K562 (cell line): ENCODE measurements around the gene CMBL. TPM values are rescaled to one million over a fixed set of nuclear protein-coding genes. Genes with fewer than 3 reads are reported as not detected.

ENCODE experiments used
- C11orf30 ChIP-seq: fragments of 450-650 bp; IDR thresholded peaks from 2 replicates; pipeline ENCODE4 v1.6.1; 2016; ENCODE audit warnings: low read depth, mild to moderate bottlenecking
- CAMTA2 ChIP-seq: fragments of 250-450 bp; sonication (Bioruptor Pico); conservative IDR thresholded peaks from 2 replicates; pipeline ENCODE4 v1.5.1; 2022
- FOXK1 ChIP-seq: sonication (generic); formaldehyde crosslinking; IDR thresholded peaks from 2 replicates; pipeline ENCODE4 v1.8.0; 2022; ENCODE audit warnings: missing genetic modification reagents, mild to moderate bottlenecking, borderline replicate concordance
- MYBL2 ChIP-seq, 2 experiments: fragments of 450-650 bp in 1 of 2; sonication (generic) in 1 of 2; formaldehyde crosslinking in 1 of 2; IDR thresholded peaks; 2 replicates each; pipeline versions ENCODE4 v1.6.1 to v1.8.1; 2017 to 2022; ENCODE audit warnings: borderline replicate concordance in 1 of 2, inconsistent platforms in 1 of 2, low read depth in 1 of 2, mild to moderate bottlenecking in 1 of 2, missing genetic modification reagents in 1 of 2, moderate library complexity in 1 of 2
- NFIC ChIP-seq: fragments of 450-650 bp; IDR thresholded peaks from 2 replicates; pipeline ENCODE4 v1.6.1; 2017; ENCODE audit warnings: mild to moderate bottlenecking, inconsistent platforms
- NONO ChIP-seq, 2 experiments: fragments of 200-400 bp in 1 of 2; fragments of 450-650 bp in 1 of 2; formaldehyde crosslinking in 1 of 2; IDR thresholded peaks; 2 replicates each; pipeline ENCODE4 v1.6.1; 2017; ENCODE audit warnings: low read depth in 2 of 2, mild to moderate bottlenecking in 2 of 2, moderate library complexity in 2 of 2, low read length in 1 of 2
- RUNX1 ChIP-seq: sonication (generic); IDR thresholded peaks from 2 replicates; pipeline ENCODE4 v1.6.1; 2016; ENCODE audit warnings: antibody characterized with exemption, low read depth
- SIN3A ChIP-seq, 2 experiments: fragments of 150-350 bp in 1 of 2; IDR thresholded peaks; 2 replicates each; pipeline ENCODE4 v1.6.1; 2011 to 2016; ENCODE audit warnings: borderline replicate concordance in 2 of 2, low read depth in 2 of 2, low read length in 2 of 2, mild to moderate bottlenecking in 2 of 2, moderate library complexity in 2 of 2; ENCODE audit not compliant: control insufficient read depth in 1 of 2
- SMAD1 ChIP-seq: fragments of 150-350 bp; IDR thresholded peaks from 2 replicates; pipeline ENCODE4 v1.6.1; 2014; ENCODE audit warnings: low read length, low read depth; ENCODE audit not compliant: partially characterized antibody
- THRB ChIP-seq: fragments of 450-650 bp; formaldehyde crosslinking; conservative IDR thresholded peaks from 2 replicates; pipeline ENCODE4 v1.4.0; 2022; ENCODE audit warnings: mild to moderate bottlenecking, missing genetic modification characterization
- ZNF77 ChIP-seq: fragments of 250-450 bp; sonication (Bioruptor Pico); IDR thresholded peaks from 2 replicates; pipeline ENCODE4 v1.5.0; 2020
- polyA plus RNA-seq, 8 experiments: library from polyadenylated mRNA; depleted of rRNA in 4 of 8; stranded (reverse) in 5 of 8; unstranded in 3 of 8; fragments of >200 nt; fragmentation: Nextera tagmentation in 2 of 8; fragmentation: Illumina TruSeq in 1 of 8; extraction: Ambion mirVana in 2 of 8; extraction: Trizol in 1 of 8; gene quantifications; 2 replicates each; pipeline versions ENCODE4 v1.2.1 to v1.2.3, GENCODE V29; 2011 to 2014; ENCODE audit warnings: inconsistent platforms in 1 of 8, missing spikeins in 1 of 8
- total RNA-seq, 7 experiments: library from RNA; depleted of rRNA in 6 of 7; stranded (reverse); fragments of >200 nt in 6 of 7; fragmentation: Illumina TruSeq in 2 of 7; extraction: Trizol in 2 of 7; gene quantifications; 2 replicates each; pipeline versions ENCODE4 v1.2.1 to v1.2.3, GENCODE V29; 2011 to 2021; ENCODE audit warnings: low replicate concordance in 1 of 7
- TF ChIP-seq, protein P1 (sequence below): fragments of 450-650 bp; IDR thresholded peaks from 2 replicates; pipeline ENCODE4 v1.6.1; 2018; ENCODE audit not compliant: partially characterized antibody
- TF ChIP-seq, protein P2 (sequence below): fragments of 450-650 bp; formaldehyde crosslinking; IDR thresholded peaks from 2 replicates; pipeline ENCODE4 v1.4.0; 2022; ENCODE audit warnings: mild to moderate bottlenecking, moderate library complexity

Gene CMBL
- total and polyA plus RNA-seq, 9 of the 15 experiments (the other 6 are each of a cell fraction or from before 2014, with no cell fraction given): 22.6 to 192 (median 71.1) TPM

GRCh38 chr5:10353241-10354047, 45.7 kb upstream of the CMBL start, which contains the start of gene MARCHF6 (continued):
- TF ChIP-seq, protein P1, sequence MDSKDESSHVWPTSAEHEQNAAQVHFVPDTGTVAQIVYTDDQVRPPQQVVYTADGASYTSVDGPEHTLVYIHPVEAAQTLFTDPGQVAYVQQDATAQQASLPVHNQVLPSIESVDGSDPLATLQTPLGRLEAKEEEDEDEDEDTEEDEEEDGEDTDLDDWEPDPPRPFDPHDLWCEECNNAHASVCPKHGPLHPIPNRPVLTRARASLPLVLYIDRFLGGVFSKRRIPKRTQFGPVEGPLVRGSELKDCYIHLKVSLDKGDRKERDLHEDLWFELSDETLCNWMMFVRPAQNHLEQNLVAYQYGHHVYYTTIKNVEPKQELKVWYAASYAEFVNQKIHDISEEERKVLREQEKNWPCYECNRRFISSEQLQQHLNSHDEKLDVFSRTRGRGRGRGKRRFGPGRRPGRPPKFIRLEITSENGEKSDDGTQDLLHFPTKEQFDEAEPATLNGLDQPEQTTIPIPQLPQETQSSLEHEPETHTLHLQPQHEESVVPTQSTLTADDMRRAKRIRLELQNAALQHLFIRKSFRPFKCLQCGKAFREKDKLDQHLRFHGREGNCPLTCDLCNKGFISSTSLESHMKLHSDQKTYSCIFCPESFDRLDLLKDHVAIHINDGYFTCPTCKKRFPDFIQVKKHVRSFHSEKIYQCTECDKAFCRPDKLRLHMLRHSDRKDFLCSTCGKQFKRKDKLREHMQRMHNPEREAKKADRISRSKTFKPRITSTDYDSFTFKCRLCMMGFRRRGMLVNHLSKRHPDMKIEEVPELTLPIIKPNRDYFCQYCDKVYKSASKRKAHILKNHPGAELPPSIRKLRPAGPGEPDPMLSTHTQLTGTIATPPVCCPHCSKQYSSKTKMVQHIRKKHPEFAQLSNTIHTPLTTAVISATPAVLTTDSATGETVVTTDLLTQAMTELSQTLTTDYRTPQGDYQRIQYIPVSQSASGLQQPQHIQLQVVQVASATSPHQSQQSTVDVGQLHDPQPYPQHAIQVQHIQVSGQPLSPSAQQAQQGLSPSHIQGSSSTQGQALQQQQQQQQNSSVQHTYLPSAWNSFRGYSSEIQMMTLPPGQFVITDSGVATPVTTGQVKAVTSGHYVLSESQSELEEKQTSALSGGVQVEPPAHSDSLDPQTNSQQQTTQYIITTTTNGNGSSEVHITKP: peak; percentile 39
- TF ChIP-seq ZNF77 (CRISPR knock-in tag) (no peak), SIN3A (IDR thresholded peaks at IDR 0.05; ENCODE audit: borderline replicate concordance in 2 of 2, control insufficient read depth in 1 of 2, low read depth in 2 of 2, low read length in 2 of 2) (peak in 1 of 2 experiments; percentile 83; a peak in 3 of 4 replicates), C11orf30 (peak; percentile 36; the same call in 1 of the 2 replicates), NFIC (peak; percentile 39), RUNX1 (peak; percentile 67), FOXK1 (CRISPR knock-in tag) (peak; percentile 94), THRB (CRISPR knock-in tag) (peak; percentile 82), SMAD1 (peak; percentile 57), CAMTA2 (no peak), NONO (IDR thresholded peaks at IDR 0.05; ENCODE audit: low read depth in 2 of 2, low read length in 1 of 2) (peak; percentile 60 to 78; a peak in 2 of 4 replicates), MYBL2 (IDR thresholded peaks at IDR 0.05; ENCODE audit: low read depth) (no peak), MYBL2 (CRISPR knock-in tag; IDR thresholded peaks at IDR 0.05; ENCODE audit: borderline replicate concordance) (no peak)
- TF ChIP-seq, protein P2, sequence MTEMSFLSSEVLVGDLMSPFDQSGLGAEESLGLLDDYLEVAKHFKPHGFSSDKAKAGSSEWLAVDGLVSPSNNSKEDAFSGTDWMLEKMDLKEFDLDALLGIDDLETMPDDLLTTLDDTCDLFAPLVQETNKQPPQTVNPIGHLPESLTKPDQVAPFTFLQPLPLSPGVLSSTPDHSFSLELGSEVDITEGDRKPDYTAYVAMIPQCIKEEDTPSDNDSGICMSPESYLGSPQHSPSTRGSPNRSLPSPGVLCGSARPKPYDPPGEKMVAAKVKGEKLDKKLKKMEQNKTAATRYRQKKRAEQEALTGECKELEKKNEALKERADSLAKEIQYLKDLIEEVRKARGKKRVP: 0 out of 2 replicates have a peak, but pooled peaks have one; percentile 4
